Mesenchymal stem cell (in vitro differentiated cells and primary cell): ENCODE data around the gene TM9SF3. TPM values are rescaled to one million over a fixed set of nuclear protein-coding genes. Genes with fewer than 3 reads are reported as not detected.

Experiments
- DNase-seq: peaks from one replicate; pipeline ENCODE4 v3.0.0-alpha.2; 2013
- H2AFZ ChIP-seq: one replicate; pipeline ENCODE4 v1.6.1; 2013; ENCODE audit warnings: low read depth, mild to moderate bottlenecking, control low read depth, inconsistent platforms, low read length, moderate library complexity
- H2AK5ac ChIP-seq: 2 replicates; pipeline ENCODE4 v1.6.1; 2013; ENCODE audit warnings: low read length, moderate library complexity, mild to moderate bottlenecking, inconsistent platforms; ENCODE audit not compliant: severe bottlenecking
- H2BK120ac ChIP-seq: one replicate; pipeline ENCODE4 v1.6.1; 2013; ENCODE audit warnings: low read depth, mild to moderate bottlenecking, inconsistent platforms, low read length, moderate library complexity
- H2BK12ac ChIP-seq, 2 experiments: one replicate each; pipeline ENCODE4 v1.6.1; 2013; ENCODE audit warnings: inconsistent platforms in 2 of 2, low read length in 2 of 2, mild to moderate bottlenecking in 2 of 2, moderate library complexity in 2 of 2, control low read depth in 1 of 2
- H2BK15ac ChIP-seq: one replicate; pipeline ENCODE4 v1.6.1; 2013; ENCODE audit warnings: mild to moderate bottlenecking, low read depth, inconsistent platforms; ENCODE audit not compliant: poor library complexity, severe bottlenecking
- H2BK5ac ChIP-seq: 2 replicates; pipeline ENCODE4 v1.6.1; 2013; ENCODE audit warnings: low read depth, mild to moderate bottlenecking, low read length, control low read depth, inconsistent platforms; ENCODE audit not compliant: poor library complexity, severe bottlenecking
- H3K14ac ChIP-seq, 2 experiments: one replicate each; pipeline ENCODE4 v1.6.1; 2013; ENCODE audit warnings: inconsistent platforms in 2 of 2, low read length in 2 of 2, control low read depth in 1 of 2, mild to moderate bottlenecking in 1 of 2, moderate library complexity in 1 of 2
- H3K18ac ChIP-seq, 2 experiments: one replicate each; pipeline ENCODE4 v1.6.1; 2013; ENCODE audit warnings: inconsistent platforms in 2 of 2, low read length in 2 of 2, control low read depth in 1 of 2, low read depth in 1 of 2, mild to moderate bottlenecking in 1 of 2
- H3K23ac ChIP-seq, 2 experiments: one replicate each; pipeline ENCODE4 v1.6.1; 2013; ENCODE audit warnings: inconsistent platforms in 2 of 2, low read length in 2 of 2, mild to moderate bottlenecking in 2 of 2, moderate library complexity in 2 of 2, control low read depth in 1 of 2
- H3K27ac ChIP-seq: 2 replicates; pipeline ENCODE4 v1.5.1; 2013; ENCODE audit warnings: mild to moderate bottlenecking, moderate library complexity, low read length, control low read depth, inconsistent platforms; ENCODE audit not compliant: poor library complexity, severe bottlenecking
- H3K27me3 ChIP-seq, 2 experiments: 2 replicates each; pipeline versions ENCODE4 v1.6.1 to v1.7.0; 2013; ENCODE audit warnings: low read length in 2 of 2, mild to moderate bottlenecking in 2 of 2, moderate library complexity in 2 of 2, control low read depth in 1 of 2, inconsistent platforms in 1 of 2; ENCODE audit not compliant: control insufficient read depth in 1 of 2, insufficient read depth in 1 of 2
- H3K36me3 ChIP-seq, 2 experiments: 2 replicates each; pipeline versions ENCODE4 v1.6.1 to v1.7.0; 2013; ENCODE audit warnings: low read length in 2 of 2, control low read depth in 1 of 2, inconsistent platforms in 1 of 2, low read depth in 1 of 2, mild to moderate bottlenecking in 1 of 2; ENCODE audit not compliant: insufficient read depth in 2 of 2, control insufficient read depth in 1 of 2
- H3K4ac ChIP-seq, 2 experiments: one replicate each; pipeline ENCODE4 v1.6.1; 2013; ENCODE audit warnings: inconsistent platforms in 2 of 2, low read length in 2 of 2, mild to moderate bottlenecking in 2 of 2, moderate library complexity in 2 of 2, control low read depth in 1 of 2, low read depth in 1 of 2
- H3K4me1 ChIP-seq: 2 replicates; pipeline ENCODE4 v1.6.1; 2013; ENCODE audit warnings: low read depth, low read length, control low read depth; ENCODE audit not compliant: control insufficient read depth, insufficient read depth
- H3K4me2 ChIP-seq: 2 replicates; pipeline ENCODE4 v1.6.1; 2013; ENCODE audit warnings: low read length, mild to moderate bottlenecking, inconsistent platforms; ENCODE audit not compliant: poor library complexity, severe bottlenecking
- H3K4me3 ChIP-seq, 2 experiments: 2 replicates each; pipeline versions ENCODE4 v1.5.1 to v1.7.0; 2013; ENCODE audit warnings: low read length in 2 of 2, mild to moderate bottlenecking in 2 of 2, control low read depth in 1 of 2, low read depth in 1 of 2; ENCODE audit not compliant: insufficient read depth in 1 of 2
- H3K79me1 ChIP-seq: replicated peaks from 2 replicates; pipeline ENCODE4 v1.6.1; 2013; ENCODE audit warnings: mild to moderate bottlenecking, control low read depth, low read length, inconsistent platforms; ENCODE audit not compliant: poor library complexity, severe bottlenecking
- H3K9ac ChIP-seq: 2 replicates; pipeline ENCODE4 v1.7.0; 2013; ENCODE audit warnings: mild to moderate bottlenecking, low read length, moderate library complexity
- H3K9me3 ChIP-seq: 2 replicates; pipeline ENCODE4 v1.7.0; 2013; ENCODE audit warnings: mild to moderate bottlenecking, low read length; ENCODE audit not compliant: control insufficient read depth
- H4K8ac ChIP-seq: one replicate; pipeline ENCODE4 v1.6.1; 2013; ENCODE audit warnings: inconsistent platforms, mild to moderate bottlenecking, low read length, moderate library complexity
- H4K91ac ChIP-seq: one replicate; pipeline ENCODE4 v1.6.1; 2013; ENCODE audit warnings: mild to moderate bottlenecking, low read length, inconsistent platforms
- WGBS: methylation state at CpG from one replicate; pipeline ENCODE4 v1.1.7; 2013; ENCODE audit warnings: mixed read lengths; 5-methylcytosine and 5-hydroxymethylcytosine counted together
- small RNA-seq: library from polyadenylated mRNA; stranded (forward); fragments of <200 nt; extraction: miRNeasy Mini kit (QIAGEN cat#:217004); gene quantifications from one replicate; pipeline ENCODE3, GENCODE V24; 2013; ENCODE audit warnings: low read depth

TM9SF3 gene

GRCh38 chr10:96470116-96470743, 116.6 kb downstream of the TM9SF3 start:
- no peak overlapping the region for H2BK15ac ChIP-seq
- no peak overlapping the region for H3K18ac ChIP-seq
- WGBS, result 24% methylated on average over 4 of the region's 4 CpGs
- no peak overlapping the region for H3K23ac ChIP-seq
- H3K36me3 ChIP-seq, result peaks cover 0 to 21% of the 10 kb centered on the region in 2 experiments
- no peak for DNase-seq
- peaks cover 4% of the 10 kb centered on the region for H3K4me1 ChIP-seq
- H2BK5ac ChIP-seq, result no peak overlapping the region
- H2AK5ac ChIP-seq, result no peak overlapping the region
- no peak overlapping the region for H3K4me2 ChIP-seq
- peaks cover 15% of the 10 kb centered on the region for H3K79me1 ChIP-seq
- H2BK12ac ChIP-seq, result no peak overlapping the region
- H4K91ac ChIP-seq, result no peak overlapping the region
- H3K9ac ChIP-seq, result no peak overlapping the region
- H3K9me3 ChIP-seq, result peaks cover 10% of the 10 kb centered on the region
- no peak overlapping the region for H3K4me3 ChIP-seq
- H4K8ac ChIP-seq, result no peak overlapping the region
- no peak overlapping the region for H2BK120ac ChIP-seq
- H3K14ac ChIP-seq, result no peak overlapping the region
- H3K27ac ChIP-seq, result no peak overlapping the region
- H3K27me3 ChIP-seq, result peaks cover 7 to 93% of the 10 kb centered on the region in 2 experiments
- no peak overlapping the region for H2AFZ ChIP-seq
- no peak overlapping the region for H3K4ac ChIP-seq

GRCh38 chr10:96468845-96469244, 118.0 kb downstream of the TM9SF3 start:
- no peaks in the 10 kb centered on the region for H3K9me3 ChIP-seq
- WGBS, result 76% methylated on average over 5 of the region's 5 CpGs
- H2BK12ac ChIP-seq, result no peak overlapping the region

More at GRCh38 chr10:96468845-96469244, 118.0 kb downstream of the TM9SF3 start:
- peaks cover 0 to 92% of the 10 kb centered on the region in 2 experiments for H3K27me3 ChIP-seq
- no peak for DNase-seq
- H4K91ac ChIP-seq, result no peak overlapping the region
- H3K4ac ChIP-seq, result no peak overlapping the region
- H3K18ac ChIP-seq, result no peak overlapping the region
- H3K14ac ChIP-seq, result no peak overlapping the region
- peaks cover 0 to 12% of the 10 kb centered on the region in 2 experiments for H3K36me3 ChIP-seq
- H3K27ac ChIP-seq, result no peak overlapping the region
- H3K4me2 ChIP-seq, result no peak overlapping the region
- H4K8ac ChIP-seq, result no peak overlapping the region
- H2BK15ac ChIP-seq, result no peak overlapping the region
- peaks cover 11% of the 10 kb centered on the region for H3K79me1 ChIP-seq
- H3K4me1 ChIP-seq, result peaks cover 4% of the 10 kb centered on the region
- no peak overlapping the region for H3K4me3 ChIP-seq
- H2AFZ ChIP-seq, result no peak overlapping the region
- peak overlapping the region in 1 of 2 experiments; percentile 43 for H3K23ac ChIP-seq
- no peak overlapping the region for H2AK5ac ChIP-seq
- no peak overlapping the region for H3K9ac ChIP-seq
- H2BK120ac ChIP-seq, result no peak overlapping the region
- H2BK5ac ChIP-seq, result no peak overlapping the region

Small RNAs within 50 kb of the gene (small RNA-seq; reads per million reads assigned to genes)
- not detected for gene RNA5SP324
